GM23338 (cell line): Measurements from ENCODE around the gene GLCCI1. TPM values are rescaled to one million over a fixed set of nuclear protein-coding genes. Genes with fewer than 3 reads are reported as not detected.

Experiments
- ATAC-seq: fragments of 200-7000 bp; cut with Tn5 transposase; 3 replicates; pipeline ENCODE4 v1.9.1; 2020
- DNase-seq: peaks from one replicate; pipeline ENCODE4 v3.0.0-alpha.2; 2015; ENCODE audit warnings: low spot score
- H2AFZ ChIP-seq: fragments of 200-600 bp; sonication (generic); 2 replicates; pipeline ENCODE4 v1.8.0; 2016; ENCODE audit warnings: antibody characterized with exemption, mild to moderate bottlenecking, moderate library complexity
- H3F3A ChIP-seq: fragments of 200-600 bp; sonication (generic); replicated peaks from 2 replicates; pipeline ENCODE4 v1.8.0; 2017; ENCODE audit warnings: antibody characterized with exemption, mixed run types, low read depth
- H3K27ac ChIP-seq: fragments of 200-600 bp; sonication (generic); 2 replicates; pipeline ENCODE4 v1.6.1; 2016; ENCODE audit warnings: low read depth
- H3K27me3 ChIP-seq: fragments of 200-600 bp; sonication (generic); 2 replicates; pipeline ENCODE4 v1.8.0; 2016; ENCODE audit warnings: mild to moderate bottlenecking, mixed run types, moderate library complexity; ENCODE audit not compliant: insufficient read depth
- H3K36me3 ChIP-seq: fragments of 200-600 bp; sonication (generic); 2 replicates; pipeline ENCODE4 v1.8.0; 2016; ENCODE audit warnings: mild to moderate bottlenecking; ENCODE audit not compliant: insufficient read depth
- H3K4me1 ChIP-seq: fragments of 200-600 bp; sonication (generic); 2 replicates; pipeline ENCODE4 v1.8.0; 2016; ENCODE audit warnings: mild to moderate bottlenecking, moderate library complexity; ENCODE audit not compliant: insufficient read depth
- H3K4me2 ChIP-seq: fragments of 200-600 bp; sonication (generic); 2 replicates; pipeline ENCODE4 v1.7.1; 2017; ENCODE audit warnings: mixed run types
- H3K4me3 ChIP-seq: fragments of 200-600 bp; sonication (generic); 2 replicates; pipeline ENCODE4 v1.6.1; 2016; ENCODE audit warnings: mixed run types
- H3K79me2 ChIP-seq: fragments of 200-600 bp; sonication (generic); replicated peaks from 2 replicates; pipeline ENCODE4 v1.8.0; 2017; ENCODE audit warnings: mild to moderate bottlenecking; ENCODE audit not compliant: insufficient read depth
- H3K9me2 ChIP-seq: fragments of 200-600 bp; sonication (generic); 2 replicates; pipeline ENCODE4 v1.8.0; 2017; ENCODE audit not compliant: insufficient read depth
- H4K20me1 ChIP-seq: fragments of 200-600 bp; sonication (generic); replicated peaks from 2 replicates; pipeline ENCODE4 v1.8.0; 2017; ENCODE audit warnings: mild to moderate bottlenecking; ENCODE audit not compliant: insufficient read depth
- H3K27ac Mint-ChIP-seq: 2 replicates; pipeline ENCODE4 v1.8.0; 2020; ENCODE audit warnings: inconsistent platforms, mild to moderate bottlenecking, moderate library complexity, mixed read lengths
- H3K27me3 Mint-ChIP-seq: 3 replicates; pipeline ENCODE4 v1.8.0; 2022; ENCODE audit warnings: low read depth, mild to moderate bottlenecking, moderate library complexity, mixed read lengths, inconsistent platforms; ENCODE audit not compliant: insufficient read depth, poor library complexity
- H3K36me3 Mint-ChIP-seq: 3 replicates; pipeline ENCODE4 v1.8.0; 2021; ENCODE audit warnings: low read depth, mild to moderate bottlenecking, inconsistent platforms, moderate library complexity, mixed read lengths
- H3K4me1 Mint-ChIP-seq: 3 replicates; pipeline ENCODE4 v1.8.0; 2020; ENCODE audit warnings: mild to moderate bottlenecking, inconsistent platforms, mixed read lengths
- H3K4me3 Mint-ChIP-seq: 3 replicates; pipeline ENCODE4 v1.8.0; 2021; ENCODE audit warnings: moderate library complexity, mild to moderate bottlenecking, inconsistent platforms, mixed read lengths
- H3K9me3 Mint-ChIP-seq: 3 replicates; pipeline ENCODE4 v1.8.0; 2020; ENCODE audit warnings: moderate library complexity, mild to moderate bottlenecking, inconsistent platforms, mixed read lengths
- CTCF ChIP-seq, 2 experiments: fragments of 200-600 bp in 1 of 2; sonication (generic) in 1 of 2; conservative IDR thresholded peaks; 2 replicates each; pipeline versions ENCODE4 v1.5.1 to v1.6.1; 2016 to 2017; ENCODE audit warnings: antibody characterized with exemption in 2 of 2, low read depth in 2 of 2, mild to moderate bottlenecking in 2 of 2, moderate library complexity in 1 of 2
- EZH2 ChIP-seq: fragments of 200-600 bp; sonication (generic); IDR thresholded peaks from one replicate; pipeline ENCODE4 v1.8.0; 2017; ENCODE audit warnings: antibody characterized with exemption, mild to moderate bottlenecking, low read depth; ENCODE audit not compliant: unreplicated experiment
- EZH2phosphoT487 ChIP-seq: fragments of 200-600 bp; sonication (generic); IDR thresholded peaks from one replicate; pipeline ENCODE4 v1.8.1; 2018; ENCODE audit warnings: antibody characterized with exemption; ENCODE audit not compliant: unreplicated experiment
- JUNB ChIP-seq: IDR thresholded peaks from one replicate; pipeline ENCODE4 v1.6.1; 2016; ENCODE audit warnings: antibody characterized with exemption; ENCODE audit not compliant: unreplicated experiment
- NANOG ChIP-seq: IDR thresholded peaks from 2 replicates; pipeline ENCODE4 v1.6.1; 2016; ENCODE audit warnings: antibody characterized with exemption, borderline replicate concordance
- POLR2AphosphoS5 ChIP-seq: IDR thresholded peaks from 2 replicates; pipeline ENCODE4 v1.6.1; 2016; ENCODE audit warnings: antibody characterized with exemption, low read depth
- STAT1 ChIP-seq: IDR thresholded peaks from one replicate; pipeline ENCODE4 v1.6.1; 2016; ENCODE audit warnings: antibody characterized with exemption; ENCODE audit not compliant: unreplicated experiment
- ZNF331 ChIP-seq: fragments of 250-450 bp; sonication (Bioruptor Pico); IDR thresholded peaks from 2 replicates; pipeline ENCODE4 v1.5.0; 2020; ENCODE audit warnings: low read depth, mild to moderate bottlenecking, moderate library complexity
- polyA plus RNA-seq: library from polyadenylated mRNA; unstranded; fragments of >200 nt; fragmentation: Nextera tagmentation; extraction: Ambion mirVana; gene quantifications from 2 replicates; pipeline ENCODE4 v1.2.1, GENCODE V29; 2016
- total RNA-seq: library from RNA; depleted of rRNA; stranded (reverse); fragments of >200 nt; shearing (Covaris generic); gene quantifications from 2 replicates; pipeline ENCODE4 v1.2.3, GENCODE V29; 2014
- TF ChIP-seq, protein P1 (sequence below): IDR thresholded peaks from 2 replicates; pipeline ENCODE4 v1.6.1; 2016; ENCODE audit warnings: antibody characterized with exemption
- TF ChIP-seq, protein P2 (sequence below): IDR thresholded peaks from one replicate; pipeline ENCODE4 v1.6.1; 2018; ENCODE audit warnings: antibody characterized with exemption; ENCODE audit not compliant: unreplicated experiment

GLCCI1 gene
- total and polyA plus RNA-seq, 2 experiments from 2014 or later = 15.0 to 15.7 TPM

DNA sequence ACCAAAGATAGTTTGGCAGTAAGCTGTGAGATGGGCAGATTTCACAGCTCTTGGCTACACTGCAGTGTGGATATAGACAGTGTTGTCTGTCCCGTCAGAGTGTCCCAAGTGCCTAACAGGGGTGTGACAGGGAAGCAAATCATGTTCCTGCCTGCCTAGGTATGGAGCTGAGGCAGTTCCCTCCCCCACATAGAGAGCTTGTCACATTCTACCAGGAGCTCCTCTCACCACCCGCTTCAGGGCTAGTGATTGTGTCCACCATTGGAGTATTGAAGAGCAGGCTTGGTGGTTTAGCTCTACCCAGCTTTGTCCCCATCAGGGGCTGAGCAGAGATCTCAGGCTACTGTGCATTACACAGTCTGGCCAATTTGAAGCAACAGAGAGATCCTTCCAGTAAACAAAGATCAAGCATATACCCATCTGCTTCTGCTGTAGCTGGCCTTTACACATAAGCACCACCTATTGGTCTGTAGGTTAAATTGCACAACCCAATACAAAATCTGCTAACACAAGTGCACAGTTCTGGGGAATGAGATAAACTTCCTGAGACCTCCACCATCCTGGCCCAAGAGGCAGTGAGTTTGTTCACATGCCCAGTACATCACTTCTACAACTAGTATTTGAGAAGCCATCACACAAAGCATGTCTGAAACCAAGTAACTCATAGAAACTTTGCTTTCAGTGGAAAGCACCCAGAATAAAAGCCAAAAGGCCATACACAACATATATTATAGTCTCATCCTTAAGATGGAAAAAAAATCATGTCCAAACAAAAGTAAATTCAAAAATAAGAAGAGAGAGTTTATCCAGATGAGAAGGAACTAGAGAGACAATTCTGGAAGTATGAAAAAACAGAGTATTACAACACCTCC lies 67.3 kb downstream of the GLCCI1 start:
- no peak overlapping the region for H3K4me3 Mint-ChIP-seq
- ATAC-seq (peak; percentile 89), DNase-seq (peak; percentile 64)
- H4K20me1 ChIP-seq = no peaks in the 10 kb centered on the region
- no peaks in the 10 kb centered on the region; the same call in 1 of the 2 replicates for H3K4me1 ChIP-seq
- no peaks in the 10 kb centered on the region for H3K9me2 ChIP-seq
- H3K4me1 Mint-ChIP-seq = peaks cover 22% of the 10 kb centered on the region
- no peaks in the 10 kb centered on the region; the same call in 1 of the 2 replicates for H3K36me3 ChIP-seq
- H3K4me3 ChIP-seq = no peak overlapping the region
- H3K27ac Mint-ChIP-seq = peak overlapping the region; percentile 77
- H3F3A ChIP-seq = no peaks in the 10 kb centered on the region
- H3K27me3 ChIP-seq = no peaks in the 10 kb centered on the region
- no peak overlapping the region for H3K27ac ChIP-seq
- H3K27me3 Mint-ChIP-seq = peaks cover 2% of the 10 kb centered on the region
- H3K9me3 Mint-ChIP-seq = no peaks in the 10 kb centered on the region
- no peaks in the 10 kb centered on the region for H3K79me2 ChIP-seq
- TF ChIP-seq, protein P1, sequence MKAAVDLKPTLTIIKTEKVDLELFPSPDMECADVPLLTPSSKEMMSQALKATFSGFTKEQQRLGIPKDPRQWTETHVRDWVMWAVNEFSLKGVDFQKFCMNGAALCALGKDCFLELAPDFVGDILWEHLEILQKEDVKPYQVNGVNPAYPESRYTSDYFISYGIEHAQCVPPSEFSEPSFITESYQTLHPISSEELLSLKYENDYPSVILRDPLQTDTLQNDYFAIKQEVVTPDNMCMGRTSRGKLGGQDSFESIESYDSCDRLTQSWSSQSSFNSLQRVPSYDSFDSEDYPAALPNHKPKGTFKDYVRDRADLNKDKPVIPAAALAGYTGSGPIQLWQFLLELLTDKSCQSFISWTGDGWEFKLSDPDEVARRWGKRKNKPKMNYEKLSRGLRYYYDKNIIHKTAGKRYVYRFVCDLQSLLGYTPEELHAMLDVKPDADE = no peak
- TF ChIP-seq CTCF (conservative IDR thresholded peaks at IDR 0.05; ENCODE audit: low read depth in 2 of 2) = peak; percentile 68 to 86
- TF ChIP-seq STAT1 = no peak
- no peak overlapping the region for H2AFZ ChIP-seq
- no peak overlapping the region for H3K4me2 ChIP-seq
- H3K36me3 Mint-ChIP-seq = peaks cover 2% of the 10 kb centered on the region; the same call in 2 of the 3 replicates

- H3K4me1 ChIP-seq = no peaks in the 10 kb centered on the region; the same call in 1 of the 2 replicates
- H3K27me3 ChIP-seq = no peaks in the 10 kb centered on the region
- no peaks in the 10 kb centered on the region; the same call in 1 of the 2 replicates for H3K36me3 ChIP-seq
- DNase-seq (peak; percentile 2), ATAC-seq (no peak)
- H3K4me3 ChIP-seq = no peak overlapping the region
- H3F3A ChIP-seq = no peaks in the 10 kb centered on the region
- H3K9me2 ChIP-seq = no peaks in the 10 kb centered on the region
- peaks cover 2% of the 10 kb centered on the region for H3K27me3 Mint-ChIP-seq
- no peak overlapping the region for H3K27ac Mint-ChIP-seq
- H3K4me1 Mint-ChIP-seq = peaks cover 22% of the 10 kb centered on the region
- no peak overlapping the region for H2AFZ ChIP-seq
- H3K27ac ChIP-seq = no peak overlapping the region
- no peak overlapping the region for H3K4me2 ChIP-seq
- H3K4me3 Mint-ChIP-seq = no peak overlapping the region
- no peaks in the 10 kb centered on the region for H3K79me2 ChIP-seq
- H3K36me3 Mint-ChIP-seq = peaks cover 3% of the 10 kb centered on the region; the same call in 2 of the 3 replicates
- no peaks in the 10 kb centered on the region for H3K9me3 Mint-ChIP-seq
- H4K20me1 ChIP-seq = no peaks in the 10 kb centered on the region
- TF ChIP-seq, protein P1 = no peak
- TF ChIP-seq EZH2 = no peak
- TF ChIP-seq ZNF331 = no peak
- no peak for TF ChIP-seq EZH2phosphoT487
- TF ChIP-seq, protein P2, sequence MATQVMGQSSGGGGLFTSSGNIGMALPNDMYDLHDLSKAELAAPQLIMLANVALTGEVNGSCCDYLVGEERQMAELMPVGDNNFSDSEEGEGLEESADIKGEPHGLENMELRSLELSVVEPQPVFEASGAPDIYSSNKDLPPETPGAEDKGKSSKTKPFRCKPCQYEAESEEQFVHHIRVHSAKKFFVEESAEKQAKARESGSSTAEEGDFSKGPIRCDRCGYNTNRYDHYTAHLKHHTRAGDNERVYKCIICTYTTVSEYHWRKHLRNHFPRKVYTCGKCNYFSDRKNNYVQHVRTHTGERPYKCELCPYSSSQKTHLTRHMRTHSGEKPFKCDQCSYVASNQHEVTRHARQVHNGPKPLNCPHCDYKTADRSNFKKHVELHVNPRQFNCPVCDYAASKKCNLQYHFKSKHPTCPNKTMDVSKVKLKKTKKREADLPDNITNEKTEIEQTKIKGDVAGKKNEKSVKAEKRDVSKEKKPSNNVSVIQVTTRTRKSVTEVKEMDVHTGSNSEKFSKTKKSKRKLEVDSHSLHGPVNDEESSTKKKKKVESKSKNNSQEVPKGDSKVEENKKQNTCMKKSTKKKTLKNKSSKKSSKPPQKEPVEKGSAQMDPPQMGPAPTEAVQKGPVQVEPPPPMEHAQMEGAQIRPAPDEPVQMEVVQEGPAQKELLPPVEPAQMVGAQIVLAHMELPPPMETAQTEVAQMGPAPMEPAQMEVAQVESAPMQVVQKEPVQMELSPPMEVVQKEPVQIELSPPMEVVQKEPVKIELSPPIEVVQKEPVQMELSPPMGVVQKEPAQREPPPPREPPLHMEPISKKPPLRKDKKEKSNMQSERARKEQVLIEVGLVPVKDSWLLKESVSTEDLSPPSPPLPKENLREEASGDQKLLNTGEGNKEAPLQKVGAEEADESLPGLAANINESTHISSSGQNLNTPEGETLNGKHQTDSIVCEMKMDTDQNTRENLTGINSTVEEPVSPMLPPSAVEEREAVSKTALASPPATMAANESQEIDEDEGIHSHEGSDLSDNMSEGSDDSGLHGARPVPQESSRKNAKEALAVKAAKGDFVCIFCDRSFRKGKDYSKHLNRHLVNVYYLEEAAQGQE = no peak
- no peak for TF ChIP-seq JUNB
- no peak for TF ChIP-seq NANOG
- TF ChIP-seq POLR2AphosphoS5 = no peak
Measured at GRCh38 chr7:8037151-8037550, 68.6 kb downstream of the GLCCI1 start.
